Upper lobe of left lung (tissue), 4 donors: ENCODE data around the gene GAL3ST2.

Experiments used
- POLR2A ChIP-seq, 4 donors: fragments of 450-650 bp; IDR thresholded peaks; one replicate each; pipeline ENCODE4 v1.5.1; 2016 to 2017; ENCODE audit warnings: antibody characterized with exemption in 4 of 4, mild to moderate bottlenecking in 2 of 4
- TF ChIP-seq, protein P1 (sequence below), 6 experiments: fragments of 450-650 bp in 4 of 6; fragments of 200-600 bp in 2 of 6; sonication (generic) in 2 of 6; IDR thresholded peaks; one replicate each; pipeline ENCODE4 v1.5.1; 2016 to 2019; ENCODE audit warnings: antibody characterized with exemption in 6 of 6

DNA sequence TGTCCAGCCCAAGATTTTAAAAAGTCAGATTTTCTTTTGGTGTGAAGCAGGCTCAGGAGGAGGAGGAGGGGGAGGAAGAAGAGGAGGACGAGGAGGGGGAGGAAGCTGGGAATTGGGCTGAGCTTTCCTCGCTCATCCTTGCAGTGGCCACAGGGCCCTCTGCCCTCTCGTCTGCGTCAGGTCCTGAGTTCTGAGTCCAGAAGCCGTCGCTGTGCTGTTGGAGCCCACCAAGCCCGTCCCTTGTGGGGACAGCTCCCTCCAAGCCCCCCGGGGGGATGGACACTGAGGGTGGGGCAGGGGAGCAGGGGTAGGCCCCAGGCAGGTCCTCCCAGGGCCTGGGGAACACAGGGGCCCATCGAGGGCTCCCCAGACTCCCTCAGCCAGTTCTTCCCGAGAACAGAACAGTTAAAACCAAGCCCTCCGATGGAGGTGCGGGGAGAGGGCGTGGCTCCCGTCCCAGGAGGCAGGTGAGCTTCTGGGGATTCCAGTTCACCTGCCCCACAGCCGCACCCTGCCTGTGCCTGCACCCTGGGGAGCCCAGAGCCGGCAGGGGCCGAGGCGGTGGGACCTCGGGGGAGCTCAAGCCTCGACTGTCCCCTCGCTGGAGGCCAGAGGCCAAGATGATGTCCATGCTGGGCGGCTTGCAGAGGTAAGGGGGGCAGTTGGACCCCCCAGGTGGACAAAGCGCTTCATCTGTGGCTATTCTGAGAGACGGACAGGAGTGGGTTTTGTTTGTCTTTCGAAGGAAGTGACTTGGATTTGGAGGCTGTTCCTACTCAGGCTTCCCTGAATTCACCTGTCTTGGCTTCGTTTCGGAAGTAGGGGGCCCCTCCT lies at the start of gene GAL3ST2:
- TF ChIP-seq, protein P1, sequence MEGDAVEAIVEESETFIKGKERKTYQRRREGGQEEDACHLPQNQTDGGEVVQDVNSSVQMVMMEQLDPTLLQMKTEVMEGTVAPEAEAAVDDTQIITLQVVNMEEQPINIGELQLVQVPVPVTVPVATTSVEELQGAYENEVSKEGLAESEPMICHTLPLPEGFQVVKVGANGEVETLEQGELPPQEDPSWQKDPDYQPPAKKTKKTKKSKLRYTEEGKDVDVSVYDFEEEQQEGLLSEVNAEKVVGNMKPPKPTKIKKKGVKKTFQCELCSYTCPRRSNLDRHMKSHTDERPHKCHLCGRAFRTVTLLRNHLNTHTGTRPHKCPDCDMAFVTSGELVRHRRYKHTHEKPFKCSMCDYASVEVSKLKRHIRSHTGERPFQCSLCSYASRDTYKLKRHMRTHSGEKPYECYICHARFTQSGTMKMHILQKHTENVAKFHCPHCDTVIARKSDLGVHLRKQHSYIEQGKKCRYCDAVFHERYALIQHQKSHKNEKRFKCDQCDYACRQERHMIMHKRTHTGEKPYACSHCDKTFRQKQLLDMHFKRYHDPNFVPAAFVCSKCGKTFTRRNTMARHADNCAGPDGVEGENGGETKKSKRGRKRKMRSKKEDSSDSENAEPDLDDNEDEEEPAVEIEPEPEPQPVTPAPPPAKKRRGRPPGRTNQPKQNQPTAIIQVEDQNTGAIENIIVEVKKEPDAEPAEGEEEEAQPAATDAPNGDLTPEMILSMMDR (IDR thresholded peaks at IDR 0.05): no peak
- TF ChIP-seq POLR2A (IDR thresholded peaks at IDR 0.05): no peak
